ENCODE data around the gene TUBG2.

TUBG2 gene

DNA sequence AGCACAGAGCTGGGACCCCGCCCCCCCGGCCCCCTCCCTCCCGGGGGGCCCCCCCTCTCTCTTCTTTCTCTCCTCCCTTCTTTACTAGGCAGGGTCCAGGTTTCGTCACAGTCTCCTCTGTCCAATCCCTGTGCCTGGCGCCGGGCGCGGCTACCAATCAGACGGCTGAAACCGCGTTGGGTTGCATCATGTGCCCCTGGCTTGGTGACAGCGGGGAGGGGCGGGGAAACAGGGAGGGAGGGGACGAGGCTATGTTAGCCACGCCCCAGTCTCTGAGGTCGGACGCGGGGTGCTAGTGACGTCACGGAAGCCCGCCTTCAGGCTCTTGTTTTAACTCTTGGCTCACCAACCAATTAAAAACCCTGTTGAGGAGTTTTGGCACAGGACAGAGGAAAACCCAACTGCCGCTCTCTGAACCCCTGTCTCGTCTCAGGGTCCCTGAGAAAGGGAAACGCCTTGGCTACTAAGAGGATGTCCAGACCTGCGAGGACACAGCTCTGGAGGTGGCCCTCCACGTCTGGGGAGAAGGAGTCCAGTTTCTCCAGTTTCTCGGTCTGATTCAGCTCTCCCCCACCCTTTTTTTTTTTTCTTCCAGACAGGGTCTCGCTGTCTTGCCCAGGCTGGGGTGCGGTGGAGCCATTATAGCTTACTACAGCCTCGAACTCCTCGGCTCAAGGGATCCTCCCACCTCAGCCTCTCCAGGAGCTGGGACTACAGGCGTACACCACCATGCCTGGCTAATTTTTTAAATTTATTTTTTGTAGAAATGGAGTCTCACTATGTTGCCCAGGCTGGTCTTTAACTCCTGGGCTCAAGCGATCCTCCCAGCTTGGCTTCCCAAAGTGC lies 18.2 kb downstream of the TUBG2 start:
- DNase-seq (ENCODE audit: low read depth in 2 of 2) = peak; percentile 95 to 98

DNA sequence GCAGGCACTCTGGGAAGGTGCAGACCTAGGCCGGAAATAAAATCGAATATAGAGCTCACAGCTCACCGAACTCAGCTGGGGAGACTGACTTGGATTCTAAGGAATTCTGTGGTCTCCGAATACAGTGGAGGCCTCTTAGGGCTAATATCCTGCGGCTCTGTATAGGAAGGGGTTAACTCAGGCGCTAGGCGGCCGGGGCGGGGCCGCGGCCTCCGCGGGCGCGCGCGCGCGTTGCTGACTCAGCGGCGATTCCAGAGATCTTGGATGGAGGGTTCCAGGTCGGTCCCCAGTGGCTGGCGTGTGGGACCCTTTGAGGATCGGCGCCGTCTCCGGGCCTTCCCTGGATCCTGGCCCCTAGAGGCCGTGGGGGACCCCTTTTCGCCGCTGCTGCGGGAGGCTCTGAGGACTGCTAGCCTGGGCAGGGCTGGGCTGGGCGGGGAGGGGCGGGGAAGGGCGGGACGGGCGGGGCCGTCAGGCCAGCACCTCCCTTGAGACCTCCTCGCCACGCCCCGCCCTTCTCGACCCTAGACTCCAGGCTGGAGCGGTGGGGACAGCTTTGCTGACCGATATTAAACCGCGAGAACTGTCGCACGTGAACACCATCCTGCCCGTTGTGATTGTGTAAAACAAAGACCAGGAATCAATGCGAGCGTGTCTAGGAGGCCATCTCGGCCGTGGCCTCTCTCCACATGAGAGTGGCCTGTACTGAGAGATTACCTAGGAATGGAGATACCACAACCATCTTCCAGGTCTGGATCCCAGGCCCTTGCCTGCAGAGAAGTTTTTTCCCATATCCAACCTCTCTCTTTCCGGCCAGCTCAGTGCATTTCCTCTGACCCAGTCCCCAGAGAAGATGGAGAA lies 19.1 kb downstream of the TUBG2 start:
- peak; percentile 47 to 56 for DNase-seq (ENCODE audit: low read depth in 2 of 2)

DNA sequence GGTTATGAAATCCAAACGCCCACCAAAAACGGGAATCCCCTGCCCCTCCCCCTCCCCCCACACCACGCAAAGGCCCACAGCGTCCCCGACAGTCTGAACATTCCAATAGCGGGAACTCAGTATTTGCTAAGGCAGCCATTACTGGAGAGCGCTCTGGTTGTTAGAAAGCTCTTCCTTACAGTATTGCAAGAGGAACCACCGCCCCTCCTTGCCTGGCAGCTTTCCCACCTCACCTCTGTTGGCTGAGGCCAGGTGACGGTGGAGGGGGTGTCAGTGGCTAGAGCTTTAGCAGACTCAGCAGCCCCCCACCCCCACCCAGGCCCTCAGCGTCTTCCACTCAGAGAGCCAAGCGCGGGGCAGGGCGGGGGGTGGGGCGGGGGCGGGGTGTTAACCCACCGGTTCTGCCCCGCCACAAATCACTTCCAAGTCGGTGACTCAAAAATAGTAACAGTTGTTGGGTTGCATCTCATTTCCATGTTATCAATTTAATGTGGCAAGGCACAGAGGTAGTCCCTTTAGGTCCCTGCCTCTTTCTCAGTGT lies 19.9 kb downstream of the TUBG2 start:
- DNase-seq (ENCODE audit: low read depth in 2 of 2) = no peak

DNA sequence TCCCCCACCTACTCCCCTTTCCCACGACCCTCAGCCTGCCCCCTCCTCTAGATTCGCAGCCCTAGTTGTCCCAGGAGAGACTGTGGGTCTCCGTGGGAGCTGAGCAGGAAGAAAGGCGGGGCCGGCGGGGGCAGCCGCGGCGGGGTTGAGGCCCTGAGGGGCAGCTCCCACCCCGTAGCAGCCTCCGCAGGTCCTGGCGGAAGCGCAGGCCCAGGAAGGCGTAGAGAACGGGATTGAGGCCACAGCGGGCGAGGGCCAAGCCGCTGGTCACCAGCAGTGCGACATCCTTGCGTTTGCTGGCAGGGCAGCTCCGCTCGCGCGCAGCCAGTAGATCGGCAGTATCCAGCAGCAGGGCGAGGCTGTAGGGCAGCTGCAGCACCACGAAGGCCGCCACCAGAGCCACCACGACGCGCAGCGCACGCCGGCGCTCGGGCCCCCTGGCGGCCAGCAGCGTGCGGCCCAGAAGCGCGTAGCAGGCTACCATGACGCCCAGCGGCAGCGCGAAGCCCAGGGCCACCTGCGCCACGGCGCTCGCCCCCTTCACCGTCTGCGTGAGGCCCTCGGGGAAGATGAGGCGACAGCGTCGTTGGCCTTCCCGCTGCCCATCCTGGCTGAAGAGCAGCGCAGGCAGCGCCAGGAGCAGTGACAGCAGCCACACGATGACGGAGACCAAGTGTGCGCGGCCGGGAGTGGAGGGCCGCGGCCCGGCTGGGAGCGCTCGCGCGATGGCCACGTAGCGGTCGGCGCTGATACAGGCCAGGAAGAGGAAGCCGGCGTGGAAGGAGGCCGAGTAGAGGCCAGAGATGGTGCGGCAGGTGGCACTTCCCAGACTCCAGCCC lies 20.6 kb downstream of the TUBG2 start:
- DNase-seq (ENCODE audit: low read depth in 2 of 2) = no peak

DNA sequence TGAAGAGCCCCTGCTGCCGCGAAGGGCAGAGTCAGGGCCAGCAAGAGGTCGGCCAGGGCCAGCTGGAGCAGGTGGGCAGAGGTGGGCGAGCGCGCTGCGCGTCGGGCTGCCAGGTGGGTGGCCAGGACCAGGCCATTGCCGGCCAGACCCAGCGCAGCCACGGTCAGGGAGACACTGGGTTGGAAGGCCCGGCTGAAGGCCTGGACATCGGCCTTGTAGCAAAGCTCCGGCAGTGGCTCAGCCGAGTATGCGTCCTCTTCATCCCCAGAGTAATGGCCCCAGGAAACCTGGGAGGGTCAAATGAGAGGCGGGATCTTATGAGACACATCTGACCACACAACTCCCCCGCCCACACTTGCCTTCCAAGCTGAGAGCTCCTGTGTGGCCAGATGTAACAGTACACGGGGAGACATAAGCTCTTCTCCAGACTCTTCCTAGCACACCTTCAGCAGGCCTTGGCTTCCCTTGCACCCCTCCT lies 21.3 kb downstream of the TUBG2 start:
- DNase-seq (ENCODE audit: low read depth in 2 of 2) = no peak

DNA sequence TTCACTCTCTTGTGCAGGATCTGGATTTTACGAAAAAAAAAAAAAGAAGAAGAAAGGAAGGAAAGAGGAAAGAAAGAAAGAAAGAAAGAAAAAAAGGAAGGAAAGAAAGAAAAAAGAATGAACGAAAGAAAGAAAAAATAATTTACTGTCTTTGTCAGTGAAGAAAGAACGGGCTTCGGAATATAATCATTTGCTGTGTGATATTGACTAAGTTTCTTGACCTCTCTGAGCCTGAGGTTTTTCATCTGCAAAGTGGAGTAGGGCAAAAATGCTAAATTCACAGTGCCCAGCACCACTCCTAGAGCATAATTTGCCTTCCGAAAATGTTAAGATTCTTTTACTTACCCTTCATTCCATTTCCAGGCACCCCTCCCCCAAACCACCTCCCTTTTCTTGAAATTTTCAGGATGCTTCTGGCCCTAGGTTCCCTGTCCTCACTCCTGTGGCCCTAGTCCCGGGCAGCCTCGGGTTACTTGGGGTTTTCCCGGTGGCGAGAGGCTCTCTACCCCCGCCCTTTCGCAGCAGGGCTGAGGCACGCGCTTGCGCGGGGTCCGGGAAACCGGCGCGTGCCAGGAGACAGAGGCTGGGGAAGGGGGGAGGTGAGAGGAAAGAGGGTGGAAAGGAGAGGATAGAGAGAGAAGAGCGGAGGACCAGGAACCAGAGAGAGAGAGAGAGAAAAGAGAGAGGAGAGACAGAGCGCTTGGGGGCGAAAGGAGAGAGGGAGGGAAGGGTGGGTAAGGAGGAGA lies 23.1 kb downstream of the TUBG2 start, which contains the start of gene CNTNAP1:
CNTNAP1 (plus strand) TSS at position 556 of the 746 bp plus-strand sequence. CDS start 299 bp downstream, outside the sequence.
- no peak for DNase-seq (ENCODE audit: low read depth in 2 of 2)

- no peak for DNase-seq (ENCODE audit: low read depth in 2 of 2)
These were observed 23.8 kb downstream of the TUBG2 start for GRCh38 chr17:42682722-42683403.

- DNase-seq (ENCODE audit: low read depth in 2 of 2) = no peak
These were observed 24.4 kb downstream of the TUBG2 start for GRCh38 chr17:42683407-42684034.

DNA sequence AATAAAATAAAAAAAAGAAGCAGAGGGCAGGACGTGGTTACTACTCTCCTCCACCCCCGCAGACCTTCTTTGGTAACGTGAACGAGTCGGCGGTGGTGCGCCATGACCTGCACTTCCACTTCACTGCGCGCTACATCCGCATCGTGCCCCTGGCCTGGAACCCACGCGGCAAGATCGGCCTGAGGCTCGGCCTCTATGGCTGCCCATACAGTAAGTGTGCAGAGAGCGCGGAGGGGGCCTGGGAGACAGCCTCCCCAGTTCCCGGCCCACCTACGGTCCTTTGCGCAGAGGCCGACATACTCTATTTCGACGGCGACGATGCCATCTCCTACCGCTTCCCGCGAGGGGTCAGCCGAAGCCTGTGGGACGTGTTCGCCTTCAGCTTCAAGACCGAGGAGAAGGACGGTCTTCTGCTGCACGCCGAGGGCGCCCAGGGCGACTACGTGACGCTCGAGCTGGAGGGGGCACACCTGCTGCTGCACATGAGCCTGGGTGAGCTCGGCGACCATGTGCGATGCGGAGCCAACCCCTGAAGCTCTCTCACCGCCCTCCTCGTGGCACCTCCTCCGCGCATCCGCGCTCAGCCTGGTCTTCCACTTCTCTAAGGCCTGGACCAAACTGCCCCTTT lies 26.0 kb downstream of the TUBG2 start:
- no peak for DNase-seq (ENCODE audit: low read depth in 2 of 2)

DNA sequence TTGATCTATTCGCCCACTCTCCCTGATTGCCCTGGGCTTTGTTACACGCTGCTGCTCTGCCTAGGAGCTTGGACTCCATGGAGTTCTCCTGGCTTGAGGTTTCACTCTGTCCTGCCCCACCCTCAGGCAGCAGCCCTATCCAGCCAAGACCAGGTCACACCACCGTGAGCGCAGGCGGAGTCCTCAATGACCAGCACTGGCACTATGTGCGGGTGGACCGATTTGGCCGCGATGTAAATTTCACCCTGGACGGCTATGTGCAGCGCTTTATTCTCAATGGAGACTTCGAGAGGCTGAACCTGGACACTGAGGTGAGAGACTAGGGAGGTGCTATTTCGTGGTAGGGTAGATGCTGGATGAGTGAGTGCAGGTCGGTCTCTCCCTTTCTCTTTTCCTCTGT lies 26.7 kb downstream of the TUBG2 start:
- no peak for DNase-seq (ENCODE audit: low read depth in 2 of 2)

- no peak for DNase-seq (ENCODE audit: low read depth in 2 of 2)
These were observed 27.5 kb downstream of the TUBG2 start for GRCh38 chr17:42686520-42687128.

DNA sequence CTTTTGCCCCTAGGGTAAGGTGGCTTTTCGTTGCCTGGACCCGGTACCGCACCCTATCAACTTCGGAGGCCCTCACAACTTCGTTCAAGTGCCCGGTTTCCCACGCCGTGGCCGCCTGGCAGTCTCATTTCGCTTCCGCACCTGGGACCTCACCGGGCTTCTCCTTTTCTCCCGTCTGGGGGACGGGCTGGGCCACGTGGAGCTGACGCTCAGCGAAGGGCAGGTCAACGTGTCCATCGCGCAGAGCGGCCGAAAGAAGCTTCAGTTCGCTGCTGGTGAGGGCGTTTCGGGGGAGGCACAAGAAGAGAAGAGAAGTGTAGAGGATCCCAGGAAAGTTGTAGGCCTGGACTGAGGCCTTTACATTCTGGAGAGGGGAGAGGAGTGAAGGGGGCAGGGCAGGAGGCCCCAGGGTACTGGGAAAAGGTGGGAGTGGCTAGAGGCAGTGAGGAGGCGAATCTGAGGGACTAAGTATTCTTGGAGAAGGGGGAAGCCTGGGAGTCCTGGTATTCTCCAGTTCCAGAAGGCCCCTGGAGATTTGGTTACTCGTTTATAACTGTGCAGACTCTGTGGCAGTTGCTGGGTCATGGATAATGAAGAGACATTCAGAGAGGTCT lies 28.7 kb downstream of the TUBG2 start:
- DNase-seq (ENCODE audit: low read depth in 2 of 2) = no peak

DNA sequence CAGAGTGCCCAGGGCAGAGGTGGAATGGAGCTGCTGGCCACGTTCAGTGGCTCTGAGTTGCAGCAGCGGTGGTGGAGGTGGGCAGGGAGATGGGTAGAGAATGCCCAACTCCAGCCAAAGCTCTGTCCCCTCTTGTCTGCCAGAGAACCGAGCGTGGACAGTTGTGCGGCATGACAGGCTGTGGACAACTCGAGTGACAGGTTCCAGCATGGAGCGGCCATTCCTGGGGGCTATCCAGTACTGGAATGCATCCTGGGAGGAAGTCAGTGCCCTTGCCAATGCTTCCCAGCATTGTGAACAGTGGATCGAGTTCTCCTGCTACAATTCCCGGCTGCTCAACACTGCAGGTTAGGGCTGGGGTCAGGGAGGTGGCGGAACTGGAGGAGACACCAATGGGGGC lies 31.5 kb downstream of the TUBG2 start:
- no peak for DNase-seq (ENCODE audit: low read depth in 2 of 2)

- DNase-seq (ENCODE audit: low read depth in 2 of 2) = no peak
These were observed 32.0 kb downstream of the TUBG2 start for GRCh38 chr17:42691021-42691545.

DNA sequence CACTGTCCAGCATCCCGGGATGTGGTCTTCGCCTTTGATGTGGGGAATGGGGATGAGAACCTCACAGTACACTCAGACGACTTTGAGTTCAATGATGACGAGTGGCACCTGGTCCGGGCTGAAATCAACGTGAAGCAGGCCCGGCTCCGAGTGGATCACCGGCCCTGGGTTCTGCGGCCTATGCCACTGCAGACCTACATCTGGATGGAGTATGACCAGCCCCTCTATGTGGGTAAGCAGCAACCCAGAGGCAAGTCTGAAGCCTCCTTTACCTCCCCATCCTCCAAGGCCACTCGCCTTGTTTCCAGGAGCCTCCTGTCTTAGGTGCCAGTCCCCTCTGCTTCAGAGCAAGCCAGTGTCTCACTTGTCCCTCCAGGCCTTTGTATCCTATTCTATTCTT lies 33.4 kb downstream of the TUBG2 start:
- no peak for DNase-seq (ENCODE audit: low read depth in 2 of 2)

- DNase-seq (ENCODE audit: low read depth in 2 of 2) = no peak
These were observed 35.4 kb downstream of the TUBG2 start for GRCh38 chr17:42694524-42694923.

- no peak for DNase-seq (ENCODE audit: low read depth in 2 of 2)
These were observed 36.4 kb downstream of the TUBG2 start for GRCh38 chr17:42695500-42695899.

Data from activated CD8-positive, alpha-beta memory T cell treated with anti-CD3 and anti-CD28 coated beads for 4 hours (primary cell).